Measurements from ENCODE around the gene PCDH15.

DNA sequence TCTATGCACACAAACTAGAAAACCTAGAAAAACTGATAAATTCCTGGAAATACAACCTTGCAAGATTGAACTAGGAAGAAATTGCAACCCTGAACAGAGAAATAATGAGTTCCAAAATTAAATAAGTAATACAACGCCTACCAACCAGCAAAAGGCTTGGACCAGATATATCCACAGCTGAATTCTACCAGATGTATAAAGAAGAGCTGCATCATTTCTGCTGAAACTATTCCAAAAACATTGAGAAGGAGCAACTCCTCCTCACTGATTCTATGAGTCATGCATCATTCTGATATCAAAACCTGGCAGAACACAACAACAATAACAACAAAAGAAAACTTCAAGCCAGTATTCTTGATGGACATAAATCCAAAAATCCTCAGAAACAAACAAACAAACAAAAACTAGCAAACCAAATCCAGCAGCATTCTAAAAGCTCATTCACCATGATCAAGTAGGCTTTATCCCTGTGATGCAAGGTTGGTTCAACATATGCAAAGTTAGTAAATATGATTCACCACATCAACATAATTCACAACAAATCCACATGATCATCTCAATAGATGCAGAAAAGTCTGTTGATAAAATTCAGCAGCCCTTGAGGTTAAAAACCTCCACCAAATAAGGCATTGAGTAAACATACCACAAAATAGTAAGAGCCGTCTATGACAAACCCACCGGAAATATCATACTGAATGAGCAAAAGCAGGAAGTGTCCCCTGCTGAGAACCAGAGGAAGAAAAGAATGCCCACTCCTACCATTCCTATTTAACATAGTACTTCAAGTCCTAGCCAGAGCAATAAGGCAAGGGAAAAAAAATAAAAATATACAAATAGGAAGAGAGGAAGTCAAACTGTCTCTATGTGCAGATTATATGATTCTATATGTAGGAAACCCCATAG, 98.2 kb downstream of the PCDH15 start:
- TF ChIP-seq POLR2A (IDR thresholded peaks at IDR 0.05), result no peak
- TF ChIP-seq, protein P1, sequence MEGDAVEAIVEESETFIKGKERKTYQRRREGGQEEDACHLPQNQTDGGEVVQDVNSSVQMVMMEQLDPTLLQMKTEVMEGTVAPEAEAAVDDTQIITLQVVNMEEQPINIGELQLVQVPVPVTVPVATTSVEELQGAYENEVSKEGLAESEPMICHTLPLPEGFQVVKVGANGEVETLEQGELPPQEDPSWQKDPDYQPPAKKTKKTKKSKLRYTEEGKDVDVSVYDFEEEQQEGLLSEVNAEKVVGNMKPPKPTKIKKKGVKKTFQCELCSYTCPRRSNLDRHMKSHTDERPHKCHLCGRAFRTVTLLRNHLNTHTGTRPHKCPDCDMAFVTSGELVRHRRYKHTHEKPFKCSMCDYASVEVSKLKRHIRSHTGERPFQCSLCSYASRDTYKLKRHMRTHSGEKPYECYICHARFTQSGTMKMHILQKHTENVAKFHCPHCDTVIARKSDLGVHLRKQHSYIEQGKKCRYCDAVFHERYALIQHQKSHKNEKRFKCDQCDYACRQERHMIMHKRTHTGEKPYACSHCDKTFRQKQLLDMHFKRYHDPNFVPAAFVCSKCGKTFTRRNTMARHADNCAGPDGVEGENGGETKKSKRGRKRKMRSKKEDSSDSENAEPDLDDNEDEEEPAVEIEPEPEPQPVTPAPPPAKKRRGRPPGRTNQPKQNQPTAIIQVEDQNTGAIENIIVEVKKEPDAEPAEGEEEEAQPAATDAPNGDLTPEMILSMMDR (IDR thresholded peaks at IDR 0.05), result no peak

All from testis (tissue), 2 donors.